GM19035 (cell line): ENCODE data around the gene SH3TC1.

Experiments
- ATAC-seq: cut with Tn5 transposase; IDR thresholded peaks from one replicate; pipeline ENCODE4 v1.9.1; 2021; ENCODE audit not compliant: unreplicated experiment

Gene SH3TC1

GRCh38 chr4:8241211-8241779 lies 42.2 kb downstream of the SH3TC1 start:
- no peak for ATAC-seq

- peak; percentile 74 for ATAC-seq
Observed at GRCh38 chr4:8241895-8242696, 43.0 kb downstream of the SH3TC1 start.

- no peak for ATAC-seq
Observed at GRCh38 chr4:8242782-8243560, 43.9 kb downstream of the SH3TC1 start.

- no peak for ATAC-seq
Observed at GRCh38 chr4:8244001-8244757, 45.1 kb downstream of the SH3TC1 start.

- ATAC-seq = no peak
Observed at GRCh38 chr4:8244931-8245460, 45.9 kb downstream of the SH3TC1 start.

GRCh38 chr4:8245884-8246833 lies 47.1 kb downstream of the SH3TC1 start:
- no peak for ATAC-seq

GRCh38 chr4:8247047-8247930 lies 48.2 kb downstream of the SH3TC1 start:
- ATAC-seq = no peak

- no peak for ATAC-seq
Observed at GRCh38 chr4:8248091-8248490, 49.0 kb downstream of the SH3TC1 start.

- no peak for ATAC-seq
Observed at GRCh38 chr4:8250227-8250626, 51.1 kb downstream of the SH3TC1 start.

- ATAC-seq = no peak
Observed at GRCh38 chr4:8250637-8251036, 51.5 kb downstream of the SH3TC1 start.

GRCh38 chr4:8251110-8251883 lies 52.2 kb downstream of the SH3TC1 start:
- ATAC-seq = no peak

- ATAC-seq = no peak
Observed at GRCh38 chr4:8252301-8253173, 53.4 kb downstream of the SH3TC1 start.

- ATAC-seq = no peak
Observed at GRCh38 chr4:8254076-8254475, 55.0 kb downstream of the SH3TC1 start.

GRCh38 chr4:8255698-8256441 lies 56.8 kb downstream of the SH3TC1 start:
- no peak for ATAC-seq

- no peak for ATAC-seq
Observed at GRCh38 chr4:8257854-8258253, 58.8 kb downstream of the SH3TC1 start.

GRCh38 chr4:8258552-8259212 lies 59.6 kb downstream of the SH3TC1 start:
- ATAC-seq = no peak
